ENCODE results near the gene DNM2. TPM values are rescaled to one million over a fixed set of nuclear protein-coding genes. Genes with fewer than 3 reads are reported as not detected.

The DNM2 gene
- total and polyA plus RNA-seq, 7 donors: 70.6 to 149 (median 122) TPM

DNA sequence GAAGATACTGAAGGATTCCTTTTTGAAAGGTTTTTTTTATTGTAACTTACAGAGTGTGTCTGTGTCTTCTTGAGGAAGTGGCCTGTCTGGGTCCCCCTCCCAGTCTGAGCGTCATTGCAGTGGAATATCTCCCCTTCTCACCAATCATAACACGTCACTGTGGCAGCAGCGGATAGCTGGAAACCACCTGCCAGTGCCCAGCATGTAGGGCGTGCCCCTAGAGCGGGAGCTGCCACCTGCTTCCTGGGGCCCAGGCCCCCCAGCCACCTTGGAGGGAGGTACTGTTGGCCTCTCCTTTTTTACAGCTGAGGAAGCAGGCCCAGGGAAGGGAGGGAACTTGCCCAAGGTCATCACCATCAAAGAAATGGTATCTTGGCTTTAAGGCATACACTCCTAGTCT, 4.6 kb upstream of the DNM2 start:
- intact Hi-C loops (cut with DNase I): no loop called here
- WGBS, 3 donors: 84 to 90% (median 87%) methylated on average over 5 of the region's 5 CpGs
- Histone ChIP-seq H3K4me1 (peaks cover 5% of the 10 kb centered on the region), H3K27me3 (ENCODE audit: insufficient read depth in 3 of 3, low read length in 2 of 3) (no peaks in the 10 kb centered on the region), H3K27ac (no peak overlapping the region), H3K4me3 (no peak overlapping the region), H3K9me3 (no peaks in the 10 kb centered on the region), H3K36me3 (ENCODE audit: insufficient read depth in 1 of 2, low read depth in 1 of 2) (peaks cover 0 to 53% of the 10 kb centered on the region in 2 donors)
- DNase-seq: no peak
- TF ChIP-seq CTCF (IDR thresholded peaks at IDR 0.05): no peak
- ATAC-seq: no peak

- Histone ChIP-seq H3K9me3 (no peaks in the 10 kb centered on the region), H3K36me3 (ENCODE audit: insufficient read depth in 1 of 2, low read depth in 1 of 2) (peaks cover 0 to 22% of the 10 kb centered on the region in 2 donors), H3K4me3 (peak overlapping the region; percentile 43), H3K27ac (no peak overlapping the region), H3K4me1 (peaks cover 27% of the 10 kb centered on the region), H3K27me3 (ENCODE audit: insufficient read depth in 3 of 3, low read length in 2 of 3) (no peaks in the 10 kb centered on the region)
- DNase-seq: no peak
- no peak for ATAC-seq
- TF ChIP-seq CTCF (IDR thresholded peaks at IDR 0.05): no peak
- intact Hi-C loops (cut with DNase I): loop anchor here (2.0 to 5.0 kb wide), 3 partner anchors 50 to 148 kb away; no protein-coding TSS in a partner anchor
- WGBS, 3 donors: 20 to 26% (median 21%) methylated on average over 12 of the region's 12 CpGs
Observed at GRCh38 chr19:10717054-10717355, 874 bp upstream of the DNM2 start.

DNA sequence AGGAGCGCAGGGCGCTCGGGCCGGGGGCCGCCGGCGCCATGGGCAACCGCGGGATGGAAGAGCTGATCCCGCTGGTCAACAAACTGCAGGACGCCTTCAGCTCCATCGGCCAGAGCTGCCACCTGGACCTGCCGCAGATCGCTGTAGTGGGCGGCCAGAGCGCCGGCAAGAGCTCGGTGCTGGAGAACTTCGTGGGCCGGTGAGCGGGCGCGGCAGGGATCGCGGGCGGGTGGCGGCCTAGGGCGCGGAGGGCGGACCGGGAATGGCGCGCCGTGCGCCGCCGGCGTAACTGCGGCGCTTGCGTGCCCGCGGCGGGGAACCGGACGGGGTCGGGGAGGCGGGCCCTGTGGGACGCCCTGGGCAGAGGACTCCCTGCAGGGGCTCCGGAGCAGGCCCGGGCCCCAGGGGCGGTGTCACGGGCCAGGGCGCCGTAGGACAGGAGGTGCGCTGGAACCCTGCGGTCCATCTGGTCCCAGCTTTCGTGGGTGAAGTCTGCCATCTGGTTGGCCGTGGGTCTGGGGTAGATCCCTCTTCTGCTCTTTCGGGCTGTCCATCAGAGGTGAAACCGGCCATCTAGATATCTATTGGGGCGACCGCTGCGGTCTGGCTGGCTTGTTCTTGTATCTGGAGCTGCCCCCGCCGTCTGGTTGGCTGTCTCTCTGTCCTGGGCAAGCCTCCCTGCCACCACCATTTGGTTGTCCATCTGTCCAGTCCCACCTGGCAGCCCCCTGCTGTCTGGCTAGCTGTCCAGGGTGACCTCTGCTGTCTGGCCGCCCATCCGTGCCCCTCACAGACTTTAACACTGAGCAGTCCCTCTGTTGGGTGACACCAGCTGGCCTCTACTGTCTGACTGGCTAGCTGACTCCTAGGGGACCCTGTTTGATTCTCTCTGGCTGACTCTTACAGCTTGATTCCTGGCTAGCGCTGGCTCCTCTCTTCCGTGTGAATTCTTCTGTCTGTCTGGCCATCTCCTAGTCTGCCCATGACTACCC, 622 bp downstream of the DNM2 start:
- peak; percentile 55 to 77 for DNase-seq
- Histone ChIP-seq H3K4me3 (peak overlapping the region; percentile 95), H3K36me3 (ENCODE audit: insufficient read depth in 1 of 2, low read depth in 1 of 2) (peaks cover 0 to 9% of the 10 kb centered on the region in 2 donors), H3K27ac (peak overlapping the region; percentile 96), H3K4me1 (peaks cover 27% of the 10 kb centered on the region), H3K27me3 (ENCODE audit: insufficient read depth in 3 of 3, low read length in 2 of 3) (no peaks in the 10 kb centered on the region), H3K9me3 (no peaks in the 10 kb centered on the region)
- WGBS, 3 donors: 0 to 1% (median 1%) methylated on average over 42 to 70 of the region's 70 CpGs
- intact Hi-C loops (cut with DNase I): loop anchor here (5.0 kb wide), 2 partner anchors 49 to 54 kb away; no protein-coding TSS in a partner anchor
- ATAC-seq: peak; percentile 24 to 52 (median 39)
- no peak for TF ChIP-seq CTCF (IDR thresholded peaks at IDR 0.05)

DNA sequence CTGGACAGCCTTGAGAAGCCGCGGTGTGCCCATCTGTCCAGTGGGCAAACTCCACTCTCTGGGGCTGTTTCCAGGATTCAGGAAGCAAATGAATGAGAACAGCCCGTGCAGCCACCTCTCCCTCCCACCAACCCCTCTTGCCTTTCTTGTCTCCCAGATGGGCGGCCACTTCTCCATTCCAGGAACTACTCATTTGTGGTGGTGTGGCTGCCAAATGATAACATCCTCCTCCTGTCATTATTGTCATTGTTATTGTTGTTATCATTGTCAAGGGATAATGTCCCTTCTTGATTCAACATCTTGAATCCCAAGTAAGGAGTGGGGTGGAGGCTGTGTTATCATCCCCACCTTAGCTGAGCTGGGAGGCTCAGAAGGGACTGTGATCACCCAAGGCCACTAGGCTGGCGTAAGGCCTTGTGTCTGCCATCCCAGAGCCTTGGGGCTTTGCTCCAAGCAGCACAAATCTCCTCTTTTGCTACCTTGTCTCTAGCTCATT, 1.6 kb downstream of the DNM2 start:
- 41 to 45% (median 43%) methylated on average over 5 of the region's 5 CpGs for WGBS, 3 donors
- peak overlapping the region; percentile 95 for H3K4me3 ChIP-seq
- H3K27me3 ChIP-seq (ENCODE audit: insufficient read depth in 3 of 3, low read length in 2 of 3): no peaks in the 10 kb centered on the region
- peak overlapping the region; percentile 96 for H3K27ac ChIP-seq
- intact Hi-C loops (cut with DNase I): loop anchor here (5.0 kb wide), 2 partner anchors 48 to 53 kb away; no protein-coding TSS in a partner anchor
- ATAC-seq (no peak), DNase-seq (no peak)
- H3K4me1 ChIP-seq: peaks cover 30% of the 10 kb centered on the region
- no peaks in the 10 kb centered on the region for H3K9me3 ChIP-seq
- H3K36me3 ChIP-seq (ENCODE audit: insufficient read depth in 1 of 2, low read depth in 1 of 2): peaks cover 0 to 1% of the 10 kb centered on the region in 2 donors
- TF ChIP-seq CTCF (IDR thresholded peaks at IDR 0.05): no peak
